Measurements from ENCODE around the gene BCL6.
"Not testable (repeated sequence)": the region's sequence is repeated elsewhere in the genome, so short reads cannot be mapped to it uniquely, and the experiment has no call there.

Gene BCL6

DNA sequence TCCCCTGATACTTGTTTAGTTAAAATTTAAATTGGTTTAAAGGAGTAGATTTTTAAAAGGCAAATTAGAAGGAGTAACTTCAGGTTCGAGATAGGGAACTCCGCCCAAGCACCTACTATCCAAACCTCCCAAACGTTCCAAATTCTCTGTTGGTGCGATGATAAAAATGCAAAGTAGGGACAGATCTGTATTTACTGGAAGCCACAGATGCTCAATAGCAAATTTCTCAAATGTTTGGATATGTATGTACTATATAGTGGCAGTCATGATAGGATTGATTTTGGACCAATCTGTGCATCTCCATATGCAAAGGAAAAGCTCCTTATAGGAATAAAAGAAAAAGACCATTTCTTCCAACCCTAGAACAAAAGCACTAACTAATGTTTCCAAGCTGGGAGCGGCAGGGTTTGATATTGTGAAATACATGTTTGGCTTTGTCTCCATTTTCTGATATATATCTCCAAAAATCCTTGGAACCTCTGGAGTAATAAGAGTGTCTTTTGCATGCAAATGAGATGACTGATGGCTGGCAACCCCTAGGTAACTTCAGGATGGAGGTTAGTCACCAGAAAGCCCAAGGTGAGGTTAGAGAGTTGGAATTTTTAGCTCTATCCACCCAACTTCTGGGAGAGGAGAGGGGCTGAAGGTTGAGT, 58.5 kb downstream of the BCL6 start:
- no peak for DNase-seq (ENCODE audit: low read depth)
- no peak overlapping the region for H3K4me3 ChIP-seq (ENCODE audit: low read depth, low read length)

DNA sequence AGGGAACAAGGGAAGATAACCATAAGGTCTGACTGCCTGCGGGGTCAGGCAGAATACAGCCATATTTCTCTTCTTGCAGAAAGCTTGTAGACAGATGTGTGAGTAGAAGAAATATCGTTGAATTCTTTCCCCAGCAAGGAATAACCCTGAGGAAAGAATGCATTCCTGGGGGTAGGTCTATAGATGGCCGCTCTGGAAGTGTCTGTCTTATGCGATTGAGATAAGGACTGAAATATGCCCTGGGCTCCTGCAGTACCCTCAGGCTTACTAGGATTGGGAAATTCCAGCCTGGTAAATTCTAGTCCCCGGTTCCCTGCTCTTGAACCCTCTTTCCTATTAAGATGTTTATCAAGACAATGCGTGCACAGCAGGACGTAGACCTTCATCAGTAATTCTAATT, 59.3 kb downstream of the BCL6 start:
- no peak overlapping the region for H3K4me3 ChIP-seq (ENCODE audit: low read depth, low read length)
- no peak for DNase-seq (ENCODE audit: low read depth)

DNA sequence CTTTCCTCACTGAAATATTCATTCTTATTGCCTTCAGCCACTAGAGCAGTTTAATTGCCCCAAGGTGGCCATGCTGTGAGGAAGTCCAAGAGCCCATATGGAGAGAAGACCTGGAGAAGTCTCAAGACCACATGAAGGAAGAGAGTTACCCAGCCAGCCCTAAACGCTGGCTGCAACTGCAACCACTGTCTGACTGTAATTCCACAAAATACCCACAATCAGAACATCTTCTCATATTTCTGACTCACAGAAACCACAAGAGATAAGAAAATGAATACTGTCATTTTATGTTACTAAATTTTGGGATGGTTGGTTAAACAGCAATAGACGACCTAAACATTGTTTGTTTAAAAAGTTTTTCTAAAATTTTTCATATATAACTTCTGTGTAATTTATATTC, 60.4 kb downstream of the BCL6 start:
- DNase-seq (ENCODE audit: low read depth), result no peak
- H3K4me3 ChIP-seq (ENCODE audit: low read depth, low read length), result no peak overlapping the region

DNA sequence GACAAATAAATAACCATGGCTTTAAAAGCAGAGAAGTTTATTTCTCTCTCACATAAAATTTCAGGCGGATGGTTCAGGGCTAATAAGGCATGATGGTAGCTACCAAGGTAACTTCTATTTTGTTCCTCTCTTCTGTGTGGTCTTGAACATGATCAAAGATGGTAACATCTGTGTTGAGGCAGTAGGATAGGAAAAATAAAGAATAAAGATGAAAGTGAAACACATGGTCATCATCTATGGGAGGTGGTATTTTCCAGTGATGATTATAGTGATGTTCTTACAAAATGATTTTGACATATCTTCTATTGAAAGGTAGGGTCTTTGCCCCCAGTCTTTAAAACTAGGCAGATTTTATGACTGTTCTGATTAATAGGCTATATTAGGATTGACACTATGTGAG, 60.8 kb downstream of the BCL6 start:
- no peak overlapping the region for H3K4me3 ChIP-seq (ENCODE audit: low read depth, low read length)
- DNase-seq (ENCODE audit: low read depth), result no peak

DNA sequence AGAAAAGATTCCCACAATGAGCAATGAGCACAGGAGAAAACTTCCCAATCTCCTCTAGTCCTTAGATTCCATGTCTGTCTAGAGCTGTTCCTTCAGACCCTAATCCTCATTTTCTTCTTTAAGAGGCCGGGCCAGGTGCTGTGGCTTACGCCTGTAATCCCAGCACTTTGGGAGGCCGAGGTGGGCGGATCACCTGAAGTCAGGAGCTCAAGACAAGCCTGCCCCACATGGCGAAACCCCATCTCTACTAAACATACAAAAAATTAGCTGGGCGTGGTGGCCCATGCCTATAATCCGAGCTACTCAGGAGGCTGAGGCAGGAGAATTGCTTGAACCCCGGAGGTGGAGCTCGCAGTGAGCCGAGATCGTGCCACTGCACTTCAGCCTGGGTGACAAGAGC, 63.5 kb downstream of the BCL6 start:
- DNase-seq (ENCODE audit: low read depth); H3K4me3 ChIP-seq (ENCODE audit: low read depth, low read length): not testable (repeated sequence)

DNA sequence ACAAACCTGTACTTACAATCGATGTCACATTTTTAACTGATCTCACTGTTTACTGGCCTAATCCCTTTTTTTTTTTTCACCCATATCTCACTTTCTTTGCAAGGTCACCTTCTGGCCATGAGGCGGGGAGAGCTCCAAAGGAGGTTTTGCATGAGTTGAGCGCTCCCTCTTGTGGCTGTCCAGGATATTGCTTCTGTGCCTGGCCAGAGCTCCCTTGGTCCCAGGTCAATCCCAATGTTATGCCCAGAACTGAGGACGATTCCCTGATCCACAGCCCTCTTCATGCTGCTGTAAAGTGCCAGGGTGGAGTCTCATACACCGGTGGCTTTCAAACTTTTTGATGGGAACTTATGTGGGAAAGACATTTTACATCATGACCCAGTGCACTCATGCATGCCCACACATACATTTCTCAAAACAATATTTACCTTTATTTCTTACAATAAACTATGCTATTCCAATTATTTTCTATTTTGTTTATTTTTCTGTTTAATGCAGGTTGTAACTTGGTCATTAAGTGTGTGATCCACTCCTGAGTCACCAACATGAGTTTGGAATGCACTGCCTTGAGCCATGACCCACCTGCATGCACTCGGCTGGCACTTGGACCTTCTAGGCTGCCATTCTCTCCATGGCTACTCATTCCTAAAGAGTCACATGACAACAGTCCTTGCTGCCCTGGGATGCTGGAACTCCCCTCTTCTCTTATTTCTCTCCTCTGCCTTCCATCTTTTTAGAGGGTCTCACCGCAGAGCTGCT, 65.5 kb downstream of the BCL6 start:
- no peak for DNase-seq (ENCODE audit: low read depth)
- H3K4me3 ChIP-seq (ENCODE audit: low read depth, low read length), result no peak overlapping the region

DNA sequence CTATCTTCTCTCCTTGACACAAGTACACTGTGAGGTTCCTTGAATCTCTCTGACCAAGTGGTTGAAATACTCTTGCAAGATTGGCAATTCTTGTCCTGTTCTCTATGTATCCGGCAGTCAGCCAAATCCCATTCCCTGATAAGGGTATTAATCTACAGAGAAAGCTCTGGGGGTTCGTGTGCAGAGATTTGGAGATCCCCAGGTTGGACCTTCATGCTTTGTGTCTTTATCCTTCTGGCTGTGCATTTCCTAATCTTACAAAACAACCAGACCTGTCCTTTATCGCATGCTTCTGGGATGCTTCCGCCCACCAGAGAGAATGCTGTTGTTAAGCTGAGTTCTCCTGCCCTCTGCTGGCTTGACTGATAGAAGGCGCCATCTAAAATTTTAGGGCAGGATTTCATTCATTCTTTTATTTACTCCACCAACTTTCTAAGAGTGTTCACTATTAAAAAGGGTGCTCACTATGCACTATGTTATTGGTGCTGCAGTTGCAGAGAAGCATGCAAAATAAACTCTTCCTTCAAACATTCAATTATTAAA, 66.5 kb downstream of the BCL6 start:
- H3K4me3 ChIP-seq (ENCODE audit: low read depth, low read length), result no peak overlapping the region
- no peak for DNase-seq (ENCODE audit: low read depth)

DNA sequence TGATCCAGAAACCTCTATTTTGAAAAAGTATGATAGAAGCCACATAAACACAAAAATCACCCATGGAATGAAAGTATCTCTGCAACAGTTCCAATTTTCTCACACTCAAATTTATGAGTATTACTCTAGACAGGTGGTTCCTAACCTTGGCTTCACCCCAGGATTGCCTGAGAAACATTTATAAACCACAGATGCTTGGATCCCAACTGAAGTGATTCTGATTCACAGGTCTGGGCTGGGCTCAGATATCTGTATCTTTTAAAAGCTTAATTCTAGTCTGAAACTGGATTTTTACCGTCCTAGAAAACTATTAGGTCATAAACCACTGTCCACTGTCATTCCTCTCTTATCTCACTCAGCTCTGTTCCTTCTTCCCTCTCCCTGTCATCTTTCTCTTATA, 67.7 kb downstream of the BCL6 start:
- DNase-seq (ENCODE audit: low read depth), result no peak
- H3K4me3 ChIP-seq (ENCODE audit: low read depth, low read length), result no peak overlapping the region

DNA sequence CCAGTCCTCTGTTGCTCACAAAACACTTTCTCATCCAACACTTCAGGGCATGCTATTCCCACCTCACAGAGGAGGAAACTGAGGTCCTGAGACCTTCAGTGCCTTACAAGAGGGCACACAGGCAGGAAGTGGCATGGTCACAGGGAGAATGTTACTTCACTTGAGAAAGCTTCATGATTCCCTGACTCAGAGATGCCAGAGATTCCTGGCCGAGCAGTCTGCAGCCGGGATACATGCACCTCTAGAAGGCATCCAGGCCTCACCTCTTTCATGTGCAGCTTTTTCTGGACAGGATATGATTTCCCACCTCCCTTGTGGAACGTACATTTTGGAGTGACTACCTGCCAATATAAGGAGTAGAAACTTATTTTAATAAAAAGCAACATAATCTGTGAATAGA, 72.3 kb downstream of the BCL6 start:
- no peak overlapping the region for H3K4me3 ChIP-seq (ENCODE audit: low read depth, low read length)
- no peak for DNase-seq (ENCODE audit: low read depth)

Measured in skeletal muscle cell (primary cell).